ENCODE data around the gene SNRPB. TPM values are rescaled to one million over a fixed set of nuclear protein-coding genes. Genes with fewer than 3 reads are reported as not detected.

SNRPB gene
- total RNA-seq, 1 donor from 2014 or later: 112 TPM

- no peaks in the 10 kb centered on the region for H3K36me3 Mint-ChIP-seq (ENCODE audit: unreplicated experiment)
- H3K27me3 Mint-ChIP-seq (ENCODE audit: unreplicated experiment): peaks cover 10% of the 10 kb centered on the region
- TF ChIP-seq CTCF (IDR thresholded peaks at IDR 0.05): no peak
- H3K4me3 Mint-ChIP-seq (ENCODE audit: unreplicated experiment): no peak overlapping the region
- H3K9me3 Mint-ChIP-seq (ENCODE audit: unreplicated experiment): no peaks in the 10 kb centered on the region
- H3K27ac Mint-ChIP-seq (ENCODE audit: unreplicated experiment): no peak overlapping the region
- no peaks in the 10 kb centered on the region for H3K4me1 Mint-ChIP-seq (ENCODE audit: unreplicated experiment)
- DNase-seq (ENCODE audit: extremely low spot score, unreplicated experiment): no peak
Observed at GRCh38 chr20:2420510-2420909, 50.1 kb downstream of the SNRPB start.

DNA sequence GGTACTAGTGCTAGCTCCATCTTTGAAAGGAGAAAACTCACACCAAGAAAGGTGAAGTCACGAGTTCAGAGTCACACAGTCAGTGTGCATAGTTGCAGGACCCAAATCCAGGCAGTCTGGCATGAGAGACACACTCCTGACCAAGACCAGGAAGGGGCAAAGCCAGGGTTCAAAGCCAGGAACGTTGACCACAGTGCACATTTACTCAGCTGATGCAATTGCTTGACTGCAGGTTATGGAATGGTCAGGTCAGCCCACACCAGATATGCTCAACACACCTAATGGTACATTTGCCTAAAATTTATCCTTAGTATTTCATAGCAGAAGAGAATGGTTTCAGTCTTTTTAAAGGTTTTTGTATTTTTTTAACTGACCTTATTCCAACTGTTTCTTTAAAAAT lies 52.2 kb downstream of the SNRPB start:
- Mint-ChIP-seq H3K27ac (ENCODE audit: unreplicated experiment) (no peak overlapping the region), H3K4me3 (ENCODE audit: unreplicated experiment) (no peak overlapping the region), H3K4me1 (ENCODE audit: unreplicated experiment) (no peaks in the 10 kb centered on the region), H3K9me3 (ENCODE audit: unreplicated experiment) (no peaks in the 10 kb centered on the region), H3K27me3 (ENCODE audit: unreplicated experiment) (peaks cover 12% of the 10 kb centered on the region), H3K36me3 (ENCODE audit: unreplicated experiment) (no peaks in the 10 kb centered on the region)
- no peak for TF ChIP-seq CTCF (IDR thresholded peaks at IDR 0.05)
- no peak for DNase-seq (ENCODE audit: extremely low spot score, unreplicated experiment)

- Mint-ChIP-seq H3K4me1 (ENCODE audit: unreplicated experiment) (no peaks in the 10 kb centered on the region), H3K4me3 (ENCODE audit: unreplicated experiment) (no peak overlapping the region), H3K27me3 (ENCODE audit: unreplicated experiment) (peaks cover 19% of the 10 kb centered on the region), H3K9me3 (ENCODE audit: unreplicated experiment) (no peaks in the 10 kb centered on the region), H3K36me3 (ENCODE audit: unreplicated experiment) (no peaks in the 10 kb centered on the region), H3K27ac (ENCODE audit: unreplicated experiment) (no peak overlapping the region)
- DNase-seq (ENCODE audit: extremely low spot score, unreplicated experiment): peak; percentile 81
- no peak for TF ChIP-seq CTCF (IDR thresholded peaks at IDR 0.05)
Observed at GRCh38 chr20:2417213-2417541, 53.4 kb downstream of the SNRPB start.

- H3K27me3 Mint-ChIP-seq (ENCODE audit: unreplicated experiment): peaks cover 19% of the 10 kb centered on the region
- TF ChIP-seq CTCF (IDR thresholded peaks at IDR 0.05): no peak
- H3K27ac Mint-ChIP-seq (ENCODE audit: unreplicated experiment): no peak overlapping the region
- no peaks in the 10 kb centered on the region for H3K9me3 Mint-ChIP-seq (ENCODE audit: unreplicated experiment)
- no peak overlapping the region for H3K4me3 Mint-ChIP-seq (ENCODE audit: unreplicated experiment)
- DNase-seq (ENCODE audit: extremely low spot score, unreplicated experiment): peak; percentile 42
- no peaks in the 10 kb centered on the region for H3K4me1 Mint-ChIP-seq (ENCODE audit: unreplicated experiment)
- no peaks in the 10 kb centered on the region for H3K36me3 Mint-ChIP-seq (ENCODE audit: unreplicated experiment)
Observed at GRCh38 chr20:2416541-2417212, 53.9 kb downstream of the SNRPB start.

Other genes with a start within 250 kb of the SNRPB start
- not detected in 2 replicates for gene TGM3, start 174.8 kb downstream of the SNRPB start, total RNA-seq
- not detected in 2 replicates for gene TGM6, start 89.9 kb downstream of the SNRPB start, total RNA-seq
- 10.1 and 11.4 TPM in 2 replicates for gene ZNF343, start 38.1 kb upstream of the SNRPB start, total RNA-seq
- not detected in 2 replicates for gene TMC2, start 65.8 kb upstream of the SNRPB start, total RNA-seq
- gene NOP56, start 181.8 kb upstream of the SNRPB start, total RNA-seq: 141 and 142 TPM in 2 replicates
- 78.1 and 86.6 TPM in 2 replicates for gene IDH3B, start 193.4 kb upstream of the SNRPB start, total RNA-seq
- 9.8 and 12.8 TPM in 2 replicates for gene EBF4, start 222.0 kb upstream of the SNRPB start, total RNA-seq